ENCODE results near the gene ZSCAN20. TPM values are rescaled to one million over a fixed set of nuclear protein-coding genes. Genes with fewer than 3 reads are reported as not detected.
"Not testable (repeated sequence)": the region's sequence is repeated elsewhere in the genome, so short reads cannot be mapped to it uniquely, and the experiment has no call there.

Gene ZSCAN20
- total RNA-seq, 6 experiments from 2014 or later: 0.81 to 2.7 (median 1.4) TPM

GRCh38 chr1:33503506-33503905 is 31.1 kb downstream of the ZSCAN20 start:
- Histone ChIP-seq H3K27ac (no peak overlapping the region), H3K27me3 (no peaks in the 10 kb centered on the region), H3K36me3 (no peaks in the 10 kb centered on the region), H3K4me1 (no peaks in the 10 kb centered on the region), H3K4me3 (no peak overlapping the region), H3K9me3 (no peaks in the 10 kb centered on the region)
- DNase-seq (no peak), ATAC-seq (no peak)
- intact Hi-C loops (cut with DNase I): no loop called here
- no peak for TF ChIP-seq CTCF (IDR thresholded peaks at IDR 0.05)
- TF ChIP-seq POLR2A (IDR thresholded peaks at IDR 0.05): no peak
- 50% methylated on average over 1 of the region's 1 CpG for WGBS (ENCODE audit: insufficient coverage, low coverage, low lambda C conversion rate, missing lambda C conversion rate)

- Histone ChIP-seq H3K4me3 (no peak overlapping the region), H3K27ac (no peak overlapping the region), H3K4me1 (no peaks in the 10 kb centered on the region), H3K27me3 (no peaks in the 10 kb centered on the region), H3K36me3 (no peaks in the 10 kb centered on the region), H3K9me3 (no peaks in the 10 kb centered on the region)
- TF ChIP-seq CTCF (IDR thresholded peaks at IDR 0.05) (no peak), POLR2A (IDR thresholded peaks at IDR 0.05) (no peak)
- intact Hi-C loops (cut with DNase I): no loop called here
- 40% methylated on average over 1 of the region's 3 CpGs for WGBS (ENCODE audit: insufficient coverage, low coverage, low lambda C conversion rate, missing lambda C conversion rate)
- DNase-seq (no peak), ATAC-seq (no peak)
These were observed 35.2 kb downstream of the ZSCAN20 start for GRCh38 chr1:33507661-33508060.

GRCh38 chr1:33508151-33508550 is 35.7 kb downstream of the ZSCAN20 start:
- 75% methylated on average over 1 of the region's 1 CpG for WGBS (ENCODE audit: insufficient coverage, low coverage, low lambda C conversion rate, missing lambda C conversion rate)
- Histone ChIP-seq H3K9me3 (no peaks in the 10 kb centered on the region), H3K4me3 (no peak overlapping the region), H3K4me1 (no peaks in the 10 kb centered on the region), H3K36me3 (no peaks in the 10 kb centered on the region), H3K27me3 (no peaks in the 10 kb centered on the region), H3K27ac (no peak overlapping the region)
- DNase-seq (no peak), ATAC-seq (no peak)
- TF ChIP-seq CTCF (IDR thresholded peaks at IDR 0.05) (no peak), POLR2A (IDR thresholded peaks at IDR 0.05) (no peak)
- intact Hi-C loops (cut with DNase I): no loop called here

GRCh38 chr1:33509276-33509675 is 36.8 kb downstream of the ZSCAN20 start:
- intact Hi-C loops (cut with DNase I); H3K27ac ChIP-seq; H3K4me1 ChIP-seq; H3K9me3 ChIP-seq; DNase-seq; H3K36me3 ChIP-seq; H3K4me3 ChIP-seq; H3K27me3 ChIP-seq; ATAC-seq: not testable (repeated sequence)
- no CpG with 5 or more reads among the region's 24 CpGs for WGBS (ENCODE audit: insufficient coverage, low coverage, low lambda C conversion rate, missing lambda C conversion rate)

- no peaks in the 10 kb centered on the region for H3K4me1 ChIP-seq
- no peaks in the 10 kb centered on the region for H3K36me3 ChIP-seq
- DNase-seq (no peak), ATAC-seq (no peak)
- H3K27ac ChIP-seq: no peak overlapping the region
- 71% methylated on average over 6 of the region's 6 CpGs for WGBS (ENCODE audit: insufficient coverage, low coverage, low lambda C conversion rate, missing lambda C conversion rate)
- no peak for TF ChIP-seq POLR2A (IDR thresholded peaks at IDR 0.05)
- no peak for TF ChIP-seq CTCF (IDR thresholded peaks at IDR 0.05)
- intact Hi-C loops (cut with DNase I): no loop called here
- H3K27me3 ChIP-seq: no peaks in the 10 kb centered on the region
- H3K4me3 ChIP-seq: no peak overlapping the region
- no peaks in the 10 kb centered on the region for H3K9me3 ChIP-seq
These were observed 40.0 kb downstream of the ZSCAN20 start for GRCh38 chr1:33512226-33513011.
